NT2/D1 (cell line): ENCODE measurements around the gene PDE5A.

Experiments used
- SUZ12 ChIP-seq: IDR thresholded peaks from 2 replicates; pipeline ENCODE4 v1.6.1; 2011; ENCODE audit not compliant: insufficient read length, insufficient read depth; ENCODE audit errors: extremely low read depth
- YY1 ChIP-seq: IDR thresholded peaks from 2 replicates; pipeline ENCODE4 v1.6.1; 2011; ENCODE audit not compliant: insufficient read length, insufficient read depth
- ZNF274 ChIP-seq: IDR thresholded peaks from 2 replicates; pipeline ENCODE4 v1.6.1; 2011; ENCODE audit warnings: mild to moderate bottlenecking, low read depth, low read length

GRCh38 chr4:119667802-119668201, 39.2 kb upstream of the PDE5A start:
- TF ChIP-seq YY1 (no peak), ZNF274 (no peak), SUZ12 (no peak)
